GM23248 (cell line): ENCODE data around the gene FHL3.

Experiments
- EZH2 ChIP-seq: fragments of 200-600 bp; sonication (generic); IDR thresholded peaks from 2 replicates; pipeline ENCODE4 v1.6.1; 2018; ENCODE audit warnings: antibody characterized with exemption, mild to moderate bottlenecking; ENCODE audit not compliant: insufficient read depth, poor library complexity, severe bottlenecking
- EZH2phosphoT487 ChIP-seq: fragments of 200-600 bp; sonication (generic); IDR thresholded peaks from 2 replicates; pipeline ENCODE4 v1.6.1; 2018; ENCODE audit warnings: antibody characterized with exemption, moderate library complexity, mild to moderate bottlenecking, low read depth; ENCODE audit not compliant: insufficient read depth

GRCh38 chr1:38014171-38014570 is 8.9 kb upstream of the FHL3 start:
- TF ChIP-seq EZH2phosphoT487 = no peak
- no peak for TF ChIP-seq EZH2
